ENCODE measurements around the gene R3HDM1.
"Not testable (repeated sequence)": the region's sequence is repeated elsewhere in the genome, so short reads cannot be mapped to it uniquely, and the experiment has no call there.

The R3HDM1 gene

DNA sequence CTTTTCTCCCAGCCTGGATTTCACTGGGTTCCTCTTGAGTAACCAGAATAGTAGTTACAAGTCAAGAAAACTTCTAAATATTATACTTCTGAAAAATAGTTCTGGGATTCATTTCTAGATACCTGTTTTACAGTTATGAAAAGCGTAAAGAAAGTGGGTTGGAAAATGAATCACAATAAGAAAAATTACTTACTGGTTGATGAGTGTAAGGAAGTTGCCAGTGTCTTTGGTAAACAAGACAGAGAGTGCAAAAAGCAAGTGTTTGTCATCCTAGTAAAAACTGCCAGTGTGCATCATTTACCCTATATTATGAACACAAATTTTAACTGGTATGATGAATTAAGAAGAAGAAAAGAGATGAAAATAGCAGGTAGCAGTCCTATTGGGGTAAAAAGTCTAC lies 88.9 kb downstream of the R3HDM1 start:
- DNase-seq (ENCODE audit: extremely low read depth, low read depth) = no peak
- TF ChIP-seq, protein P1, sequence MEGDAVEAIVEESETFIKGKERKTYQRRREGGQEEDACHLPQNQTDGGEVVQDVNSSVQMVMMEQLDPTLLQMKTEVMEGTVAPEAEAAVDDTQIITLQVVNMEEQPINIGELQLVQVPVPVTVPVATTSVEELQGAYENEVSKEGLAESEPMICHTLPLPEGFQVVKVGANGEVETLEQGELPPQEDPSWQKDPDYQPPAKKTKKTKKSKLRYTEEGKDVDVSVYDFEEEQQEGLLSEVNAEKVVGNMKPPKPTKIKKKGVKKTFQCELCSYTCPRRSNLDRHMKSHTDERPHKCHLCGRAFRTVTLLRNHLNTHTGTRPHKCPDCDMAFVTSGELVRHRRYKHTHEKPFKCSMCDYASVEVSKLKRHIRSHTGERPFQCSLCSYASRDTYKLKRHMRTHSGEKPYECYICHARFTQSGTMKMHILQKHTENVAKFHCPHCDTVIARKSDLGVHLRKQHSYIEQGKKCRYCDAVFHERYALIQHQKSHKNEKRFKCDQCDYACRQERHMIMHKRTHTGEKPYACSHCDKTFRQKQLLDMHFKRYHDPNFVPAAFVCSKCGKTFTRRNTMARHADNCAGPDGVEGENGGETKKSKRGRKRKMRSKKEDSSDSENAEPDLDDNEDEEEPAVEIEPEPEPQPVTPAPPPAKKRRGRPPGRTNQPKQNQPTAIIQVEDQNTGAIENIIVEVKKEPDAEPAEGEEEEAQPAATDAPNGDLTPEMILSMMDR (IDR thresholded peaks at IDR 0.05; ENCODE audit: low read depth, low read length) = no peak

DNA sequence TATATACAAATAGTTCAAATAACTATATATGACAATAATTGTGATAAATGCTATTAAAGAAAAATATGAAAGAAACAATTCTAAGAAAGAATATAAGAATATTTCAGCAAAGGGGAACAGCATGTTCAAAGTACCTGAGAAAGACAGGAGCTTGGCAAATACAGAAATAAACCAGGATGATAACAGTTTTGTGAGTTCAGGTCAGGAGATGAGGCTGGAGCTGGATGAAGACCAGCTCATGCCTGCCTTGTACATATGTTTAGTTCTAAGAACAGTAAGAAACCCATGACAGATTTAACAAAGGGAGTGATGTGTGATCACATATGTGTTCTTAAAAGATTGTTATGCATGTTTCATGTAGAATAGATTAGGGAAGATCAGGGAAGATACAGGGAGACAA lies 98.2 kb downstream of the R3HDM1 start:
- no peak for DNase-seq (ENCODE audit: extremely low read depth, low read depth)
- TF ChIP-seq, protein P1 (IDR thresholded peaks at IDR 0.05; ENCODE audit: low read depth, low read length) = no peak

DNA sequence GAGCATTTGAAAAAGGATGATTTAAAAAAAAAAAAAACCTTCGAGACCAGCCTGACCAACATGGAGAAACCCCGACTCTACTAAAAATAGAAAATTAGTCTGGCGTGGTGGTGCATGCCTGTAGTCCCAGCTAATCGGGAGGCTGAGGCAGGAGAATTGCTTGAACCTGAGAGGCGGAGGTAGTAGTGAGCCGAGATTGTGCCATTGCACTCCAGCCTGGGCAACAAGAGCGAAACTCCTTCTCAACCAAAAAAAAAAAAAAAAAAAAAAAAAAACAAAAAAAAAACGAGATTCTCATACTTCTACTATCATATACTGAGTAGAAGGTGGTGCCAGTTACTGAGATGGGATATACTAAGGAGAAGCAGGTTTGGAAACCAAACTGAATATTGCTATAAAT lies 98.8 kb downstream of the R3HDM1 start:
- DNase-seq (ENCODE audit: extremely low read depth, low read depth) = not testable (repeated sequence)

DNA sequence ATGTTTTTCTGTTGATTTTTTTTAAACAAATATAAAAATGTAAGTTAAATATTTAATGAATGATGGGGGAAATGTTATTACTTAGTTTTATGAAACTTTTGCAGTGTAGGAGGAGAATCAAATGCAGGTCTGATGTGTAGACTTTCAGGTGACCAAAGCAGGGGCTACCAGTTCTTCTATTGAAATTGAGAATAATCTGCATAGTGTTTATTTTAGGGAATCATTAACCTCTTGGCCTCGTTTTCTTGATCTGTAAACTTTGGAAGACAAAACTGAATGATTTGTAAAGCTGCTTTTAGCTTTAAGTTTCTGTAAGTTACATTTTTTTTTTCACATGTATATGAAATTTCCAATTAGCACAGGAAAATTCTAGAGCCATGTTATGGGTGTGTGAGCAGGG lies 99.2 kb downstream of the R3HDM1 start:
- TF ChIP-seq, protein P1 (IDR thresholded peaks at IDR 0.05; ENCODE audit: low read depth, low read length) = no peak
- DNase-seq (ENCODE audit: extremely low read depth, low read depth) = no peak

DNA sequence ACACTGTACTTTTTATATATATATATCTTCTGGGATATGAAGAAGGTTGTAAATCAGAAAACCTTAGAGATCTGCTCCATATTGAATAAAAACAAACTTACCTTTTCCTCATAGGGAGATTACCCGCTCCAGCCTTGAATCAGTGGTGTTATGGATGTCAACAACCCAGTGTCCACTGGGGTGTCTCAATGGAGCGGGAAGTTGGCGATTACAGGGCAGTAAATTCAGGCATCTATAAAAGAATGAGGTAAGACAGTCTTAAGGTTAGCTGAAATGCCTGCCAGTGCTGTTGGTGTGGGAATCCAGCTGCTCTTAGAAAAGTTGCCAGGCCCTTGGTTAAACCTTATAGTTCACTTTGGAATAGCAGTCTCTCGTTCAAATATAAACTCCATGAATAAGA lies 102.3 kb downstream of the R3HDM1 start:
- DNase-seq (ENCODE audit: extremely low read depth, low read depth) = no peak
- TF ChIP-seq, protein P1 (IDR thresholded peaks at IDR 0.05; ENCODE audit: low read depth, low read length) = no peak

DNA sequence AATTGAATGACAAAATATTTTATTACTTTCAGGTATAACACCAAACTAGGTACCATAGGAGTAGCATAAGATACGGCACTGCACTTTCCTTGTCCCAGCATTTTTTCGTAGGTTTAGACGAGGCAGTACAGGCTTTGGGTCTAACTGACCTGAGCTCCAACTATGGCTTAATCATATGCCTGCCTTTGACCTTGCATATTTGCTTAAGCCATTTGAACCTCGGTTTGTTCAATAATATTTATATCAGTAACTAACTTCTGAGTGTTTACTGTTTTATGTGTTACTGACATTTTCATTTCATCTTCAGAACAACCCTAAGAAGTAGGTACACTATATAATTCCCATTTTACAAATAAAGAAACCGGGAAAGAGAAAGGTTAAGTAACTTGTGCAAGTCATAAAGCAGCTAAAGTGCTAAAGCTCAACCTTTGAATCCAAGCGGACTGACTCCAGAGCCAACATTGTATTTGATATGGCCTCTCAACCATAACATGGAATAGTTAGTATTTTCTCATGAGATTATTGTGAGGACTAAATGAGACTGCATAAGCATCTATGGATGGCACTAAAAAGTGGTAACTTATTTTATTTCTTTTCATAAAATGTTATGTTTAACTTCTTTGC lies 104.0 kb downstream of the R3HDM1 start:
- TF ChIP-seq, protein P1 (IDR thresholded peaks at IDR 0.05; ENCODE audit: low read depth, low read length) = no peak
- DNase-seq (ENCODE audit: extremely low read depth, low read depth) = no peak

DNA sequence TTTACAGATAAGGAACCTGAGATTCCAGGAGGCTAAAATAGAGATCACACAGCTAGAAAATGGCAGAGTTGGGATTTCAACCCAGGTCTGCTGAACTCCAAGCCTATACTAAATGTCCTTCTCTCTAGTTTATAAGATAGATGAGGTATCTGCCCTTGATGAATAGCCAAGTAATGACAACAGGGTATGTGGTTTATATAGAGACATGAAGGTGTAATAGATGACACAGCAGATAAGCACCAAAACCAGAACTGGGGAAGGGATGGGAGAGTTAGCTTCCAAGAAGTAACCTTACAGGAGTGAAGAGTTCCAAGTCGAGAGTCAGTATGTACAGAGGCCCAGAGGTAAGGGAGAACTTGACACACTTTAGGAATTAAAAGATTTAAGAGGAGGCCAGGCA lies 105.7 kb downstream of the R3HDM1 start:
- TF ChIP-seq, protein P1 (IDR thresholded peaks at IDR 0.05; ENCODE audit: low read depth, low read length) = no peak
- DNase-seq (ENCODE audit: extremely low read depth, low read depth) = no peak

DNA sequence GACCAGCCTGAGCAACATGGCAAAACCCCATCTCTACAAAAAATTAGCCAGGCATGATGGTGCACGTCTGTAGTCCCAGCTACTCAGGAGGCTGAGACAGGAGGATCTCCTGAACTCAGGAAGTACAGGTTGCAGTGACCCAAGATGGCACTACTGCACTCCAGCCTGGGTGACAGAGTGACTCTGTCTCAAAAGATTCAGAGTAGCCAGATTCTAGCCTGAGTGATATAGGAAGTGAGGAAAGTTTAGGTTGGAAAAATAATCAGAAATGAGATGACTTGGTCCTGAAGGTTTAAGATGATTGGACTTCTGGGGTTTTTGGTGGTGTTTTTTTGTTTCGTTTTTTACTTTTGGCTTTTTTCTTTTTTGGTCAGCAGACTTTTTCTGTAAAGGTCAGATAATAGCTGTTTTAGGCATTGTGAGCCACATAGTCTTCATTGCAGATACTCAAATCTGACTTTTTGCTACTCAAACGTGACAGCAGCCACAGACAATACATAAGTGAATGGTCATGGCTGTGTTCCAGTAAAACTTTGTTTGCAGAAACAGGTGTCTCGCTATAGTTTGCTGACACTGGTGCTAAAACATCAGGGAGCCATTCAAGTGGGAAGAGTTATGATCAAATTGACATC lies 106.3 kb downstream of the R3HDM1 start:
- TF ChIP-seq, protein P1 (IDR thresholded peaks at IDR 0.05; ENCODE audit: low read depth, low read length) = no peak
- no peak for DNase-seq (ENCODE audit: extremely low read depth, low read depth)

Data from AG09319 (cell line).